ENCODE results near the gene CHD6.

Gene CHD6

GRCh38 chr20:41391587-41392001, 226.6 kb downstream of the CHD6 start:
- no peak for ATAC-seq
- TF ChIP-seq TOX (CRISPR knock-in tag; IDR thresholded peaks at IDR 0.05; ENCODE audit: borderline replicate concordance) (no peak), BACH2 (CRISPR knock-in tag; IDR thresholded peaks at IDR 0.05; ENCODE audit: borderline replicate concordance) (no peak), CSRNP3 (CRISPR knock-in tag; IDR thresholded peaks at IDR 0.05) (no peak), OSR1 (CRISPR knock-in tag; IDR thresholded peaks at IDR 0.05) (no peak), CREB5 (CRISPR knock-in tag; IDR thresholded peaks at IDR 0.05; ENCODE audit: low read depth) (no peak), ZNF565 (CRISPR knock-in tag; conservative IDR thresholded peaks at IDR 0.05; ENCODE audit: low read depth) (no peak), CSDC2 (CRISPR knock-in tag; IDR thresholded peaks at IDR 0.05) (no peak), GLIS3 (CRISPR knock-in tag; IDR thresholded peaks at IDR 0.05) (no peak), SNAI2 (CRISPR knock-in tag; IDR thresholded peaks at IDR 0.05) (no peak), POU6F1 (CRISPR knock-in tag; IDR thresholded peaks at IDR 0.05; ENCODE audit: borderline replicate concordance, low read depth) (no peak), TSHZ2 (CRISPR knock-in tag; IDR thresholded peaks at IDR 0.05) (no peak), ESRRG (CRISPR knock-in tag; IDR thresholded peaks at IDR 0.05) (no peak)

- TF ChIP-seq ZC3H10 (CRISPR knock-in tag; IDR thresholded peaks at IDR 0.05), result no peak
- no peak for TF ChIP-seq SNAI2 (CRISPR knock-in tag; IDR thresholded peaks at IDR 0.05)
- no peak for TF ChIP-seq ZFP3 (CRISPR knock-in tag; IDR thresholded peaks at IDR 0.05)
- TF ChIP-seq OSR1 (CRISPR knock-in tag; IDR thresholded peaks at IDR 0.05), result no peak
- no peak for TF ChIP-seq CSRNP3 (CRISPR knock-in tag; IDR thresholded peaks at IDR 0.05)
- no peak for TF ChIP-seq RARB (CRISPR knock-in tag; IDR thresholded peaks at IDR 0.05)
- TF ChIP-seq TSHZ2 (CRISPR knock-in tag; IDR thresholded peaks at IDR 0.05), result no peak
- TF ChIP-seq CSDC2 (CRISPR knock-in tag; IDR thresholded peaks at IDR 0.05), result no peak
- TF ChIP-seq ZFP30 (CRISPR knock-in tag; IDR thresholded peaks at IDR 0.05), result no peak
- no peak for TF ChIP-seq BACH2 (CRISPR knock-in tag; IDR thresholded peaks at IDR 0.05; ENCODE audit: borderline replicate concordance)
- TF ChIP-seq PPARA (CRISPR knock-in tag; IDR thresholded peaks at IDR 0.05; ENCODE audit: borderline replicate concordance), result no peak
- no peak for TF ChIP-seq POU6F1 (CRISPR knock-in tag; IDR thresholded peaks at IDR 0.05; ENCODE audit: borderline replicate concordance, low read depth)
- no peak for TF ChIP-seq ESRRG (CRISPR knock-in tag; IDR thresholded peaks at IDR 0.05)
- no peak for ATAC-seq
Observed at GRCh38 chr20:41390889-41391288, 227.3 kb downstream of the CHD6 start.
